ENCODE data around the gene ZNF654. TPM values are rescaled to one million over a fixed set of nuclear protein-coding genes. Genes with fewer than 3 reads are reported as not detected.

The ZNF654 gene
- total and polyA plus RNA-seq, 2 donors (not counting 3 experiments of a cell fraction or from before 2014, with no cell fraction given): 2.9 to 14.6 TPM

GRCh38 chr3:88132894-88133293 is 73.8 kb downstream of the ZNF654 start:
- Histone ChIP-seq H3K9me3 (replicated peaks; ENCODE audit: control insufficient read depth, insufficient read depth, low read length) (no peaks in the 10 kb centered on the region), H3K27me3 (ENCODE audit: control insufficient read depth in 2 of 2, insufficient read depth in 2 of 2, low read length in 2 of 2) (no peaks in the 10 kb centered on the region), H4K20me1 (replicated peaks; ENCODE audit: control insufficient read depth, extremely low read depth, insufficient read depth, low read length) (peaks cover 2% of the 10 kb centered on the region), H3K4me1 (ENCODE audit: control insufficient read depth, extremely low read depth, insufficient read depth, low read length) (no peaks in the 10 kb centered on the region), H3K79me2 (ENCODE audit: control insufficient read depth, insufficient read depth, low read length) (no peaks in the 10 kb centered on the region), H3K4me3 (replicated peaks in 1 of 3; ENCODE audit: insufficient read depth in 1 of 3, low read depth in 1 of 3, low read length in 3 of 3) (no peak overlapping the region), H3K36me3 (ENCODE audit: control insufficient read depth in 2 of 2, extremely low read depth in 1 of 2, insufficient read depth in 2 of 2, low read length in 2 of 2) (peaks cover 0 to 2% of the 10 kb centered on the region in 2 experiments), H3K9ac (replicated peaks; ENCODE audit: extremely low read depth, insufficient read depth, low read length) (no peak overlapping the region), H3K9me1 (replicated peaks; ENCODE audit: control insufficient read depth, extremely low read depth, insufficient read depth, low read length) (no peaks in the 10 kb centered on the region), H3K27ac (ENCODE audit: insufficient read depth, low read depth, low read length) (no peak overlapping the region), H3K4me2 (ENCODE audit: insufficient read depth, low read length) (no peak overlapping the region), H2AFZ (ENCODE audit: low read depth, low read length) (no peak overlapping the region)
- CTCF ChIA-PET: interaction anchor here (1.2 to 2.1 kb wide), 2 partner anchors 13 to 19 kb away, joined by 3 to 11 read pairs; no protein-coding TSS in a partner anchor
- DNase-seq (ENCODE audit: low read depth, low spot score) (no peak), FAIRE-seq (no peak)
- TF ChIP-seq FOS (IDR thresholded peaks at IDR 0.05; ENCODE audit: borderline replicate concordance, insufficient read depth, low read length) (no peak), JUN (IDR thresholded peaks at IDR 0.05; ENCODE audit: borderline replicate concordance, insufficient read depth, insufficient read length, low read depth) (no peak), POLR2A (IDR thresholded peaks at IDR 0.05; ENCODE audit: low read depth, low read length) (no peak), EZH2 (IDR thresholded peaks at IDR 0.05; ENCODE audit: borderline replicate concordance, low read depth, low read length, severe bottlenecking) (no peak), GATA2 (IDR thresholded peaks at IDR 0.05; ENCODE audit: insufficient read depth, insufficient read length, low read depth, low read length) (no peak), MAX (IDR thresholded peaks at IDR 0.05; ENCODE audit: insufficient read depth, insufficient read length) (no peak), MYC (IDR thresholded peaks at IDR 0.05; ENCODE audit: low read depth, low read length) (no peak), CTCF (IDR thresholded peaks at IDR 0.05; ENCODE audit: extremely low read depth in 1 of 2, insufficient read depth in 1 of 2, low read depth in 1 of 2, low read length in 2 of 2) (no peak), POLR2AphosphoS5 (IDR thresholded peaks at IDR 0.05; ENCODE audit: insufficient read depth, low read depth, low read length) (no peak)
- dilution Hi-C loops (cut with MboI; ENCODE audit: extremely low pct_ligation_motif_present, low sequenced_read_pairs) (no loop called here), intact Hi-C loops (cut with micrococcal nuclease) (no loop called here)
- BruUV-seq (replicated peaks): no TSS peak
- POLR2A ChIA-PET: no interaction called here

All from endothelial cell of umbilical vein (primary cell).